ENCODE results near the gene GYS1.

GYS1 gene

DNA sequence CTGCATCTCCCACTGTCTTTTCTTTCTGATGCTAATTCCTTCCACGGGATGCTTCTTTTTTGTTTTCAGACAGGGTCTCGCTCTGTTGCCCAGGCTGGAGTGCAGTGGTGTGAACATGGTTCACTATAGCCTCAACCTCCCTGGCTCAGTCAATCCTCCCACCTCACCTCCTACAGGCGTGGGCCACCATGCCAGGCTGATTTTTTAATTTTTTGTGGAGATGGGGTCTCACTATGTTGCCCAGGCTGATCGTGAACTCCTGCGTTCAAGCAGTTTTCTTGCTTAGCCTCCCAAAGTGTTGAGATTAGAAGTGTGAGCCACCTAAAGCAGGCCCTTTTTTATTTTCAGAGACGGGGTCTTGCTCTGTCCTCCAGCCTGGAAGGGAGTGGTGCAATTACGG lies 4.8 kb downstream of the GYS1 start:
- no peak for FAIRE-seq

DNA sequence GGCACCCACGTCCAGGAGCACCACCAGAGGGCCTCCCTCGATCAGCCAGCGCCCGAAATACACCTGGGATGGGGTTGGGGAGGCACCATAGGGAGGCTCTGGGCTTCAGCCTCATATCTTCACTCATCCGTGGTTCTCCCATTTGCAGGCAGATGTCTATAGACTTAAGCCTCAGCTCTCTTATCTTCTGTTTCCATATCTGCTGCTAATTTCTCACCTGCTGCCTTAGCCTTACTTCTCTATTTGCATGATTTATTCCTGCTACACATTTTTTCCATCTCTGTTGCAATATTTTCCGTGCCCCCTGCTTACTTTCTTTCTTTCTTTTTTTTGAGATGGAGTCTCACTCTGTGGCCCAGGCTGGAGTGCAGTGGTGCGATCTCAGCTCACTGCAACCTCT lies 5.8 kb downstream of the GYS1 start:
- FAIRE-seq: no peak

DNA sequence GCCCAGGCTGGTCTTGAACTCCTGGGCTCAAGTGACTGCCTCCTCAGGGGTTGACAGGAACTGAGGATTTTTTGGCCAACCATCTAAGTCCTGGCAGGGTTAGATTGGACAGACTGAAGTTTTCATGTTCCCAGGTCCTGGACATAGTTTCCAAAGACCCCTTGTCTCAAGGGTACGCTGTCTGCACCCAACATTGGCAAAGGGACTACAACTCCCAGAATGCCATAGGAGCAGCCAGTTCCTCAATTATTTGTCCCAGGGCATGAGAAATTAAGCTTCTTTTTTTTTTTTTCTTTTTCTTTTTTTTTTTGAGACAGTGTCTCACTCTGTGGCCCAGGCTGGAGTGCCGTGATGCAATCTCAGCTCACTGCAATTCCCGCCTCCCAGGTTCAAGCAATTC lies 6.9 kb downstream of the GYS1 start:
- FAIRE-seq: no peak

DNA sequence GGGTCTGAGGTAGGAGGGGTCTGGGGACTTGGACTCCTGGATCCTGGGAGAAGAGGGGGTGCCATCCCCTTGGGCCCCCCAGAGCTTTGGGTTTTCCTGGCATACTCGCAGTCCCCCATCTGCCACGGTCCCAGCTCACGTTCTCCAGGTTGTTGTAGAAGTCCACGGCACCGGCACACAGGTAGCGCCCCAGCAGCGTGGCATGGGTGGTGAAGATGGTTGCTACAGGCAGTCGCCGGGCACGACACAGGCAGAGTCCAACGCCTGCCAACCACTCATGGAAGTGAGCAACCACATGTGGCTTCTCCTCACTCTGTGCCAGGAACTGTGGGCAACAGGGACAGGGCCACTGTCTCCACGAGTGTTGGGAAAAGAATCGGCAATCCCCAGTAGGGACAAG lies 7.4 kb downstream of the GYS1 start:
- no peak for FAIRE-seq

DNA sequence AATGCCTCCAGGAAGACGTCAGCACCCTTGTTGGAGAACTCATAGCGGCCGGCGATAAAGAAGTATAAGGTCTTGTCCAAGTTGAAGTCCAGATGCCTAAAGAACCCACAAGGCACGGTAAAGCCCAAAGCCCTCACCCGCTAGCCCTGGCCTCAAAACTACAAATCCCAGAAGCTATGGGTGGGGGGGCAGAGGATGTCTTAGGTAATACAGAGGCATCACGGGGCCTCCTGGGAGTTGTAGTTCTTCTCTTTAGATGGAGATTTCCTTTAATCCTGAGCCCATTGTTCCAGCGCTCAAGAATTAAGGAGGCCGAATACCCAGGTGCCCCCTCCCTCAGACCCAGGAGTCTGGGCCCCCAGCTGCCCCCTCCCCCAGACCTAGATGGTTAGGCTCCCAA lies 10.8 kb downstream of the GYS1 start:
- FAIRE-seq: no peak

DNA sequence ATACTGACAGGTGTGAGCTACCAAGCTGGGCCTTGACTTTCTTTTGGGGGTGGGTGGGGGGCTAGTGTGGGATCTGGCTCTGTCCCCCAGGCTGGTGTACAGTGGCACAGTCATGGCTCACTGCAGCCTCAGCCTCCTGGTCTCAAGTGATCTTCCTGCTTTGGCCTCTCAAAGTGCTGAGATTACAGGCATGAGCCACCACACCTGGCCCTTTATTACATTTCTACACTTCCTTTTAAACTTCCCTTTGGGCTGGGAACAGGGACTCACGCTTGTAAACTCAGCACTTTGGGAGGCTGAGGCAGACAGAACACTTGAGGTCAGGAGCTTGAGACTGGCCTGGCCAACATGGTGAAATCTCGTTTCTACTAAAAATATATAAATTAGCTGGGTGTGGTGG lies 16.0 kb downstream of the GYS1 start:
- FAIRE-seq: no peak

DNA sequence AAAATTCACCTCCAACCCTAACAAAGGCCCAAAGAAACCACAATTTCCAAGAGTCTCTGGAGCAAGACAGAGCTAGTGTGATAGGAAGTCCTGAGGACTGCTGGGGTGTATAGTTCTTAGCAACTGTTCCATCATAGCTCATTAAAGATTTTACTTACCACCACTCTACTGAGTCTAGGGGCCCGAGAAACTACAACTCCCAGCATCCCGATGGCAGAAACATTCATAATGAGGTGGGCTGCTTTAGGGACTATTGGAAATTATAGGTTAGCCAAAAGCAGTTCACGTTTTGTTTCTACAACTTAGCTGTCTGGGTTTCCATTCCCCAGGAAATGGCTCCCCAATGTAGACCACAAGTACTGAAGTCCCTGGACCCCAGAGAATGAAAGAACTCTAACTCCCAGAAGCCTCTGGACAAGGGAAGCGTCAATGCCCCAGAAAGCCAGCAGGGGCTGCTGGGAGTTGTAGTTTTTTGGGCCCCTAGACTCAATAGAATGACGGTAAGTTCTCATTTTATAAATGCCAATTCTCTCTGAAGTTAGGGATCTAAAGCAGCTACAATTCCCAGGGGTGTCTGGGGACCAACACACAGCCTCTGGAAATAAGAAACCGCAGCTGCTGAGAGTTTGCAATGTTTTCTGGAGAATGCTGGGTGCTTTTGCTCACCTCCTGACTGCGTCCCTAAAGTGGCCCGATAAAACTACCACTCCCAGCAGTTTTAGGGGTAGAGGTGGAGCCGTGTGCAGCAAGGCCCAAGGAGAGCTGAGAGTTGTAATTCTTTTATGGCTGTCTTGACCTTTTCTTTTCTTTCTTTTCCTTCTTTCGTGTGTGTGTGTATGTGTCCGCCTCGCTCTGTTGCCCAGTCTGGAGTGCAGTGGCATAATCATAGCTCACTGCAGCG lies 16.9 kb downstream of the GYS1 start:
- FAIRE-seq: no peak

DNA sequence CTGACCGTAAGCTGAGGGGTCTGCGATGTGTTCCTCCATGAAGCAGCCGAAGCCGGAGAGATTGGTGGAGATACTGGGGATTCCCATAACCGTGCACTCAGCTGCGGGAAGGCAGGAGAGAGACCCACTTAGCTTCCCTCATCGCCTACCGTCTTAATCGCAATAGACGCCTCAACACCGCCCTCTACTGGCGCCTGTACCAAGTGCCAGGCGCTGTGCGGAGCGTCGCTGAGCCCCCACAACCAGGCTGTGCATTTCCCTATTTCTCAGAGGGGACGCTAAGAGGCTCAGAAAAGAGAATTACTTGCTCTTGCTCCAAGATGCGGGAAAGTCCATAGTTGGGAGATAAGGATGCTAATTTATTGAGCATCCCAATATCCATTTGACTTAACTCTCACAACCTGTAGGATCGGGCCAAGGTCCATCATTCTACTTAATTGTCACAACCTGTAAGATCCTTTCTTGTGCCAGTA lies 22.1 kb downstream of the GYS1 start:
- FAIRE-seq: no peak

DNA sequence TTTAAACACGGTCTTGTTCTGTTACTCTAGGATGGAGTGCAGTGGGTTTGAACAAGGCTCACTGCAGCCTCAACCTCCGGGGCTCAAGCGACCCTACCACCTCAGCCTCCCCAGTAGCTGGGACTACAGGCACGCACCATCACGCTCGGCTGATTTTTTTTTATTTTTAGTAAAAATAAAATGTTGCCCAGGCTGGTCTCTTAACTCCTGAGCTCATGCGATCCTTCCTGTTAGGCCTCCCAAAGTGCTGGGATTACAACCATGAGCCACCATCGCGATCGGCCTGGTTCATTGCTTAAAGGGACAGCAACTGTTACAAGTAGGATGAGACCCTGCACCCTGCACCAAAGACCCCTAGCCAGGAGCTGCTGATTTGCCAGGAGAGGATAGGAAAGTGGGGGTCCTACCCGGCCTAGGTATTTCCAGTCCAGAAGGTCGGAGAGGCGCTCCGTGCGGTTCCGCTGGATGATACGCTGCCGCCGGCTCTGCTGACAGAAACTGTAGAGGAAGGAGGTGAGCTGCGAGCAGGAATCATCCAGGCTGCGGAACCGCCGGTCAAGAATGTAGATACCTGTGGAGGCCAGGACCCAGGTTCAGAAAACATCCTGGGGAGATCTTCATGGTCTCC lies 22.9 kb downstream of the GYS1 start:
- no peak for FAIRE-seq

DNA sequence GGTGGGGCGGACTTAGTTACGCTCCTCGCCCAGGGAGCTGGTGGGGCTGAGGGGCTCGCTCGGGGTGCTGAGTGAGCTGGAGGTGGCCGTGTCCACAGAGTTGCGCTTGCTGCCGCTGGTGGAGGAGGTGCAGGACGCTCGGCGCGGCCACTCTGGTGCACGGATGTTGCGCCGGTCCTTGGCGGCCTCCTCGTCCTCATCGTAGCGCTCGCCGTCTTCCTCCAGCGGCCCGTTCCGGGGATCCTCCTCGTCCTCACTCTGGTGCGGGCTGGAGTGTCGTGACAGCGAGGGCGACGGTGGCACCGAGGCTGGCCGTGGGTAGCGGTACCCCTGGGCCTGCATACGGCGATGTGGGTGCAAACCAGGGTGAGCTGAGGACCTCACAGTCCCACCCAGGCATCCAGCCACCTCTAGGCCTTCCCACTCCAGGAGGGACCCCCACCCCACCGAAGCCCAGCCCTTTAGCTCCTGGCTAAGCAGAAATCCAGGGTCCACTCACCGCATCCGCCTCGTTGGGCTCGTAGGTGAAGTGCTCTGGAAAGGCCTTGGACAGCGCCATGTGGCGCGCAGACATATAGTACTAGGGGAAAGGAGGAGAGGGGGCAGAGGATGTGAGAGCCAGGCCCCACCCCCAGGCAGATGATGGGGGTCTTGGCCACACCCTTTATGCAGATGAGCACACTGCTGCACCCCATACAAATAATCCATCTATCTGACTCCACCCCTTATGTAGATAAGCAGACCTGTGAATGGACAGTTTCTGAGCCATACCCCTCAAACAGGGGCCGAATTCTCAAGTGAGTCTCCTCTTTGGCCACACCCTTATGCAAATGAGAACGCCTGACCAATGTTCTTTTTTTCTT lies 23.6 kb downstream of the GYS1 start:
- no peak for FAIRE-seq

DNA sequence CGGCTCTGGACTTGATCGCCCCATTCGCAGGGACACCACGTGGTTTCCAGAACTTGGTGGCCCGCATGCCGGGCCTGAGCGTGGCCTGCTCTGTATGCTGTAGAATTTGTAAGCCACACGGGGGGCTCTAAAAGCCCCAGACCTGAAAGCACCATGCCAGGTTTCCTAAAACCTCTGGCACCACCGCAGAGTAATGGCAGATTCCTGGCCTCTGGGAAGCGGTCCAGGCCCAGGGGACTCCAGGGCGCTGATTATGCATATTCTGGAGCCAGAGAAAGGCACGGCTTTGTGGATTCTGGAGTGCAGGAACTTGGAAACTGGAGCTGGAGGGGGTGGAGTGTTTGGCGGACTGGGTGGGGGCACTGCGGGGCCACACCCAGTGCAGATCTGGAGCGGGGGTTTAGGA lies 24.3 kb downstream of the GYS1 start:
- FAIRE-seq: no peak

DNA sequence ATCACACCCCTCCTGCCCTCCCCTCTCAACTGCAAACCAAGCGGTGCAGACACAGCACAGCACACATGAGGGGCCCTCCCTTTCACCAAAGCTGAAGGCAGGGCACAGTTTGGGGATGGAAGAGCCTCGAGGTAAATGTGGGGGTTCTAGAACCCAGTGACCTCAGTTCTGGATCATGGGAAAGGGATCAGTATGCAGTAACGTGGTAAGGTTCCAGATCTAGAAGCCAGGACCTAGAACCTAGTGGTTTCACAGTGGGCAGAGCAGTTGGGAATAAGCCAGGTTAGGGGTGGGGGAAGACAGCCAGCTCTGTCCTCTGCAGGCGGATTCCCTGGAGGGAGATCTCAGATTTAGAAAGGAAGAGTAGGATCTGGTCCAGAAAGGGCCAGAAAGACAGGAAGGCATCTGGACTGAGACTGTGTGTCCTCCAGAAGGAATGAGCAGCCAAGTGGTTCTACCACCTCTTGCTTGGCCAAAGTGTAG lies 24.9 kb downstream of the GYS1 start:
- FAIRE-seq: no peak

DNA sequence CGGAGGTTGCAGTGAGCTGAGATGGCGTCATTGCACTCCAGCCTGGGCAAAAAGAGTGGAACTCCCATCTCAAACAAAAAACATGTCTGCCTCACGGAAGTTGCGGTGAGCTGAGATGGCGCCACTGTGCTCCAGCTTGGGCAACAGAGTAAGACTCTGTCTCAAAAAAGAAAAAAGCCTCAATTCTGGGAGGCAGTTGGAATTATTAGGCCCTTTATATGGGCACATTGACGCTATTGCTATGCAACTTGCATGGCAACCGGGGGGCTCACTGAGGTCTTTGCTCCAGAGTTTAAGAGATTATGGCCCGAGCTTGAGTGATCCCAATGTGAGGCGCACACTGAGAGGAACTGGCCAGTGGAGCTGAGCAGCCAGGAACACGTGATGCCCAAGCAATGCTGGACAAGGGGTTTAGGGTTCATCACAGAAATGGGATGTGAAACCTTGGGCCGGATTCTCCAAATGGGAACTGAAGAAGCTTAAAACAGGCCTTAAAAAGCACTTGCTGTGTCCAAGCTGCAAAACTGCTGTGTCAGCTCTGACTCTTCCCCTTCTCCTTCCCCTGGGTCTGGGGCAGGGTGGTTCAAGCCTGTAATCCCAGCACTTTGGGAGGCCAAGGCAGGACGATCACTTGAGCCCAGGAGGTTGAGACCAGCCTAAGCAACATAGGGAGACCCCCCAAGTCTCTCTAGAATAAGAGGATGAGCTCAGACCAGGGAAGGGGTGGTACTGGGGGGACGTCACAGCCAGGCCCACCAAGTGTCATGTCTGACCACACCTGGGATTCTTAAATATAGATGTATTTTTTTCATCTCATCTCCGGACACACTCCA lies 25.5 kb downstream of the GYS1 start:
- FAIRE-seq: no peak

DNA sequence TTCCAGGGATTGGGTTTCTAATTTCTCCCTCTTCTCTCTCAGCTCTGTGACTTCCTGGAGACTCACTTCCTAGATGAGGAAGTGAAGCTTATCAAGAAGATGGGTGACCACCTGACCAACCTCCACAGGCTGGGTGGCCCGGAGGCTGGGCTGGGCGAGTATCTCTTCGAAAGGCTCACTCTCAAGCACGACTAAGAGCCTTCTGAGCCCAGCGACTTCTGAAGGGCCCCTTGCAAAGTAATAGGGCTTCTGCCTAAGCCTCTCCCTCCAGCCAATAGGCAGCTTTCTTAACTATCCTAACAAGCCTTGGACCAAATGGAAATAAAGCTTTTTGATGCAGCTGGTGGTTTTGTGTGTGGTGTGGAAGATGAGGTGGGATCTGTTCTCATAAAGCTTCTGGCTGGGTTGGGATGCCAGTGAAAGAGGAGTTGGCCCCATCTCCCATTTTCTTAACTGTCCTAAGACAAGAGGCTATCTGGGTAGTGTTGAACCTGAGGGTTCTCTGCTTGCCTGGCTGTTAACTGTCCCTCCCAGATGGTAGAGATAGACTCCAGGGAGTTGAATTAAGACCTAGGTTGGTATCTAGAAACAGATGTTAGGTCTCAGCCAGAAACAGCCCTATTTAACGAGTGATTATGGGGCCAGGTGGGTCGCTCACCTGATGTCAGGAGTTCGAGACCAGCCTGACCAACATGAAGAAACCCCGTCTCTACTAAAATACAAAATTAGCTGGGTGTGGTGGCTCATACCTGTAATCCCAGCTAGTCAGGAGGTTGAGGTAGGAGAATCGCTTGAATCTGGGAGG lies 26.4 kb downstream of the GYS1 start:
- no peak for FAIRE-seq

DNA sequence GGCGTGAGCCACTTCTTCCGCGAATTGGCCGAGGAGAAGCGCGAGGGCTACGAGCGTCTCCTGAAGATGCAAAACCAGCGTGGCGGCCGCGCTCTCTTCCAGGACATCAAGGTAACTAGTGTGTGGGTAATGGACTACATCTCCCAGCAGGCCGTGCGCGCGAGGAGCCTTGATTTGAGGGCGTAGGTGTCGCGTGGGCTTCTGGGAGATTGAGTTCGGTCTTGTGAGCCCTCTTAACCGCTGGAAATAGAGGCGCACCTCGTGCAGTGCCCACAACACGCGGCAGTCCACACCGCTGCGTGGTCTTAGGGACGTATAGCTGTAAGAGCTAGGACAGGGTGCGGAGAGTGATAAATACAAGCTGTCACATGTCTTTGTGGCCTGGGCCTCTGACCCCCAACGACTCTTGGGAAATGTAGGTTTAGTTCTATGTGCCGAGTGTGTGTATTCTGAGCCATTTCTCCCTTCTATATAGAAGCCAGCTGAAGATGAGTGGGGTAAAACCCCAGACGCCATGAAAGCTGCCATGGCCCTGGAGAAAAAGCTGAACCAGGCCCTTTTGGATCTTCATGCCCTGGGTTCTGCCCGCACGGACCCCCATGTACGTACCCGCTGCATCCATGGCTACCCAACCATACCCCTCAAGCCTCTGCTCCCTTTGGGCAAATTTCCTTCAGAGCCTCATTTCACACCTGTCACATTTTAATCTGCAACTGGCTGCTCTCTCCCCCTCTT lies 27.1 kb downstream of the GYS1 start:
- FAIRE-seq: no peak

DNA sequence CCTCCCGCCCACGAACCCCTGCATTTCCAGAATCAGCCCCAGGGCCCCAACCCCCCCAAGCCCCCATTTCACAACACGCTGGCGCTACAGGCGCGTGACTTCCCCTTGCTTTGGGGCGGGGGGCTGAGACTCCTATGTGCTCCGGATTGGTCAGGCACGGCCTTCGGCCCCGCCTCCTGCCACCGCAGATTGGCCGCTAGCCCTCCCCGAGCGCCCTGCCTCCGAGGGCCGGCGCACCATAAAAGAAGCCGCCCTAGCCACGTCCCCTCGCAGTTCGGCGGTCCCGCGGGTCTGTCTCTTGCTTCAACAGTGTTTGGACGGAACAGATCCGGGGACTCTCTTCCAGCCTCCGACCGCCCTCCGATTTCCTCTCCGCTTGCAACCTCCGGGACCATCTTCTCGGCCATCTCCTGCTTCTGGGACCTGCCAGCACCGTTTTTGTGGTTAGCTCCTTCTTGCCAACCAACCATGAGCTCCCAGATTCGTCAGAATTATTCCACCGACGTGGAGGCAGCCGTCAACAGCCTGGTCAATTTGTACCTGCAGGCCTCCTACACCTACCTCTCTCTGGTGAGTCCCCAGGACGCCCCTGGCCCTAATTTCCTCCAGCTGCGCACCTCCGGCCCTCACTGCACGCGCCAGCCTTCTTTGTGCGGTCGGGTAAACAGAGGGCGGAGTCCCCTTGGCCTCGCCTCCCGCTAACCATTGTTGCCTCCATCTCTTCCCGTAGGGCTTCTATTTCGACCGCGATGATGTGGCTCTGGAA lies 27.9 kb downstream of the GYS1 start, which contains the start of gene FTL:
FTL (plus strand) TSS at position 270 of the 766 bp plus-strand sequence; CDS start at position 469, 199 bp downstream.
- FAIRE-seq: no peak

DNA sequence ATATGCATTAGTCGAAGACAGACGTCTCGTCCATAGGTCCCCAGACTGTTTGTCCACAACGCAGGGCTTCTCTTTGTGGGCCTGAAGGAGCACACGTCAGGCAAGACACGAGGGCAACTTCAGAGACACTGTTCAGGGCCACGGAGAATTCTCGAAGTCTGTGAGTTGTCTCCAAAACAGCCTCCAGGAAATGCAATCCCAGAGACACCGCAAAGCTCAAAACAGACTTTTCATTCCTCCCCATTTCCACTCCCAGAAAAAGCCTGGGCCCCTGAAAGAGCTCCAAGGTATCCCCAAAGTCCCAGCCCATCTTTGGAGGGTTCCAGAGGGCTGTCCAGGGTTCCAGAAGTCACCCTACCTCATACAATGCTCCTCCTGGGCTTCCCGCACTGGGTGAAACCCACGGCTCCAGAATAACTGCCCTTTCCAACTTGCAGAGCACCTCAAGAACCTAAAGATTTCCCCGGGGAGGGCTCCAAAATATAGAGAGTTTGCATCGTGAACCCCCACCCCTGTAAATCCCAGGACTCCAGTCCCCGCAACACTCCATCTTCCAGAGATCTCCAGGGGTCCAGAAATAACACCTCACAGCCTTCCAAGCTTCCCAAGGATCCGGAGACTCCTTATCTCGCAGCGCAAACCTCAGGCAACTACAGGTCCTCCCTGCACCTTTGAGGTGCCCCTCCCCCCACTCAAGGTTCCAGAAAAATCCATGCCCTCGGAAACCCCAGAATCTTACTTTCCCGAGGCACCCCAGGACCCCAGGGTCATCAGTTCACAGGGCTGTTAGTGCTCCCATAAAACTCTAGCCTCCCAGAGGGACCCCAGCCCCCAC lies 28.7 kb downstream of the GYS1 start:
- no peak for FAIRE-seq

DNA sequence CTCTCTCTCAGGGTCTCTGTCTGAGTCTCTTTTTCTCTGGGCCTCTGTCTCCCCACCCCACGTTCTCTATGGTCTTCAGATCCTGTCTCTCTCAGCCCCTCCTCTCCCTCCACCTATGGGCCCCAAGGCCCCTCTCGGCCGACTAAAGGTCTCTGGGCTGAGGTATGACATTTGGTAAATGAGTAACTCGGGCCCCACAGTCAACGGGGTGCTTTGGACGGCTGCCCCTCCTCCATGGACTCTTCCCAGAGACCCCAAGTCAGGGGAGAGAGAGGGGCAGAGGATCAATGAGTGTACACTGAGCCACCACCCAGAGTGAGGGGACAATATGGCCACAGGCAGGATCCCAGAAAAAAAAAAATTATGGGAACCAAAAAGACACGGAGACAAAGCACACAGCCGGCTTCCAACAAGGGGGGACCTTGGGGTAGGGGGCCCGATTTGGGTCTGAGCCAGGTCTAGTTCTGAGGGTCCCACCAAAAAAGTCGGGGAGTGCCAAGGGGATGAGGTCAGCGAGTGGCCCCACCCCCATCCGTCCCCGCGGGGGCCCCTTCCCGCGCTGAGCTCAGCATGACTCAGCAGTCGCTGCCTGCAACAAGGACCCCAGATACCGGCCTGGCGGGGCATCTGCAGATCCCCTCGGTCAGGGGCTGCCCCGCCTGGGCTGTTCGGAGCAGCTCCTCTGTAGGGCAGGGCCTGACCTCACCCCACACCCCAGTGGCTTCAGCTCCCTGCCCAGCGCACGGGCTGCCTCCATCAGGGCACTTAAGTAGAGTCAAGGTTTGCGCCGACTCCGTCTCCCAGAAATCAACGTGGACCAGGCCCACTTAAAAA lies 29.5 kb downstream of the GYS1 start:
- FAIRE-seq: no peak
